ENCODE data around the gene ADCK1.

ADCK1 gene

GRCh38 chr14:77864580-77864979, 64.7 kb downstream of the ADCK1 start:
- DNase-seq (ENCODE audit: low read depth), result no peak
- TF ChIP-seq CTCF (IDR thresholded peaks at IDR 0.05; ENCODE audit: low read length, missing control alignments), result no peak
- H3K4me3 ChIP-seq (replicated peaks; ENCODE audit: low read depth, low read length), result no peak overlapping the region

DNA sequence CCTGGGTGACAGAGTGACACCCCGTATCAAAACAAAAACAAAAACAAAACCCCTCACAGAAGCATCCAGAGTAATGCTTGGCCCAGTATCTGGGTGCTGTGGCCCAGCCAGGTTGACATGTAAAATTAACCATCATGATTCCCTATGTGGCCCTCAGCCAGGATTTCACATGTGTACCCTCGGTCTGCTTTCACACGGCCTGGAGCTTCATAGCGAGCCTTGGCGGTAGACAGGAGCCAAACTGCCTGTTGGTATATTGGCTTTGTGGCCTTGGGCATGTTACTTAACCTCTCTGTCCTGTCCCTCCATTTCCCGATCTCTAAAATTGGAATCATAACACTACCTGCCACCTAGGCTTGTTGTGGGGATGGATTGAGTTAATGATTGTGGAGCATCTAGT, 65.5 kb downstream of the ADCK1 start:
- H3K4me3 ChIP-seq (replicated peaks; ENCODE audit: low read depth, low read length), result no peak overlapping the region
- no peak for DNase-seq (ENCODE audit: low read depth)
- TF ChIP-seq CTCF (IDR thresholded peaks at IDR 0.05; ENCODE audit: low read length, missing control alignments), result no peak

DNA sequence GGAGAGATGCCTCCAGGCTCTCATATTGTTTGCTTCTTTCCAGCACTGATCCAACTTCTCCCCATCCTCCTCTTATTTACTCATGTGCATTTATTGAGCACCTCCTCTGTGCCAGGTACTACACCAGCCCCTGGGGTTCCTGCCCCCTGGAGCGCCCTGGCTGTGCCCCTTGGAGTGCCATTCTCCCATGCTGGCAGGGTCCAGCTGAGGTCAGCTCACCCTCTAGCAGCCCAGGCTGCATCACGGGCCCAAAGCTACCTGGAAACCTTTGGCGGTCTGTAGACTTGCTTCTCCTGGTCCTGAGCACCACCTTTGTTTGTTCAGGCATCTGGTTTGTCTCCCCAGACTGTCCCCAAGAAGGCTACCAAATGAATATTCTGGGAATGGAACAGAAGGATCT, 67.0 kb downstream of the ADCK1 start:
- no peak overlapping the region for H3K4me3 ChIP-seq (replicated peaks; ENCODE audit: low read depth, low read length)
- no peak for DNase-seq (ENCODE audit: low read depth)
- TF ChIP-seq CTCF (IDR thresholded peaks at IDR 0.05; ENCODE audit: low read length, missing control alignments), result no peak

GRCh38 chr14:77867476-77867875, 67.6 kb downstream of the ADCK1 start:
- DNase-seq (ENCODE audit: low read depth), result no peak
- no peak overlapping the region for H3K4me3 ChIP-seq (replicated peaks; ENCODE audit: low read depth, low read length)
- TF ChIP-seq CTCF (IDR thresholded peaks at IDR 0.05; ENCODE audit: low read length, missing control alignments), result no peak

- H3K4me3 ChIP-seq (replicated peaks; ENCODE audit: low read depth, low read length), result no peak overlapping the region
- no peak for DNase-seq (ENCODE audit: low read depth)
- no peak for TF ChIP-seq CTCF (IDR thresholded peaks at IDR 0.05; ENCODE audit: low read length, missing control alignments)
Observed at GRCh38 chr14:77868552-77869285, 68.8 kb downstream of the ADCK1 start.

GRCh38 chr14:77869340-77869739, 69.4 kb downstream of the ADCK1 start:
- no peak for TF ChIP-seq CTCF (IDR thresholded peaks at IDR 0.05; ENCODE audit: low read length, missing control alignments)
- DNase-seq (ENCODE audit: low read depth), result no peak
- H3K4me3 ChIP-seq (replicated peaks; ENCODE audit: low read depth, low read length), result no peak overlapping the region

DNA sequence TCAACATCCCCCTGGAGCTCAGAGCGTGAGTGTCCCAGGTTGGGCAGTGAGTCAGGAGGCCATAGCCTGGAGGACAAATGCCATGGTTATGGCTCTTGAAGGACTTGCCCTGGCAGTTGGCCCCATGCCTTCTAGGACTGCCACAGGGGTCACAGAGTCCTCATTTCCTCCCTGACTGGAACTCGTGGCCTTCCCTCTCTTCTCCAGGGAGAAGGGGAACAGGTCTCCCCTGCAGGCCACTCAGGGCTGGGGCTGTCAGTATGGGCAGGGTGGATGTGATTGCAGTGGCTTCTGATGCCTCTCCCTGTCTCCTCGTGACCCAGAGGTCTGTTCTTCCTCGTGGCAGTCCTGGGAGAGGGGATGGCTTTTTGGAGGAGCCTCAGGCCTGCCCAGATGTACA, 70.7 kb downstream of the ADCK1 start:
- no peak for DNase-seq (ENCODE audit: low read depth)
- H3K4me3 ChIP-seq (replicated peaks; ENCODE audit: low read depth, low read length), result no peak overlapping the region
- TF ChIP-seq CTCF (IDR thresholded peaks at IDR 0.05; ENCODE audit: low read length, missing control alignments), result no peak

Measured in fibroblast of pulmonary artery (primary cell).